MCF 10A (cell line): ENCODE data around the gene C4orf54. TPM values are rescaled to one million over a fixed set of nuclear protein-coding genes. Genes with fewer than 3 reads are reported as not detected.

Source experiments
- BruUV-seq: library from RNA; stranded (reverse); fragments of 400-500 nt; replicated peaks from 2 replicates; lab custom pipeline; 2021; lab: Mats Ljungman, UMichigan
- CTCF ChIA-PET: fragments of 300-600 bp; sonication (Branson Sonifier 250); formaldehyde crosslinking; extraction: SDS; loops from one replicate; lab custom pipeline; 2021; ENCODE audit warnings: antibody characterized with exemption, inconsistent platforms; lab: Yijun Ruan, JAX
- POLR2A ChIA-PET: fragments of 300-600, 350-650 bp; sonication (Branson Sonifier 250); formaldehyde crosslinking; extraction: SDS; loops from one replicate; lab custom pipeline; 2020; ENCODE audit warnings: antibody characterized with exemption, inconsistent platforms; lab: Yijun Ruan, JAX
- DNase-seq: peaks from one replicate; pipeline ENCODE4 v3.0.0-alpha.2; 2018; ENCODE audit not compliant: unreplicated experiment
- H3K27ac Mint-ChIP-seq: one replicate; pipeline ENCODE4 v1.8.0; 2022; ENCODE audit warnings: mild to moderate bottlenecking, low read depth, mixed read lengths; ENCODE audit not compliant: unreplicated experiment
- H3K27me3 Mint-ChIP-seq: one replicate; pipeline ENCODE4 v1.8.0; 2022; ENCODE audit warnings: mixed read lengths; ENCODE audit not compliant: insufficient read depth, unreplicated experiment
- H3K36me3 Mint-ChIP-seq: one replicate; pipeline ENCODE4 v1.8.0; 2022; ENCODE audit warnings: mild to moderate bottlenecking, moderate library complexity, mixed read lengths; ENCODE audit not compliant: insufficient read depth, unreplicated experiment
- H3K4me1 Mint-ChIP-seq: one replicate; pipeline ENCODE4 v1.8.0; 2022; ENCODE audit warnings: mixed read lengths; ENCODE audit not compliant: insufficient read depth, unreplicated experiment
- H3K4me3 Mint-ChIP-seq: one replicate; pipeline ENCODE4 v1.8.0; 2022; ENCODE audit warnings: mild to moderate bottlenecking, moderate library complexity, mixed read lengths; ENCODE audit not compliant: unreplicated experiment
- H3K9me3 Mint-ChIP-seq: one replicate; pipeline ENCODE4 v1.8.0; 2022; ENCODE audit warnings: mixed read lengths; ENCODE audit not compliant: unreplicated experiment
- intact Hi-C: fragments of 100-400 bp; cut with micrococcal nuclease; formaldehyde crosslinking; loops from 2 replicates; pipeline ENCODE4 v1.14.1; 2022
- total RNA-seq: library from RNA; stranded (reverse); gene quantifications from 2 replicates; pipeline ENCODE4 v1.2.3, GENCODE V29; 2022
- TF ChIP-seq, protein P1 (sequence below): fragments of 200-600 bp; IDR thresholded peaks from one replicate; pipeline ENCODE4 v1.8.0; 2022; ENCODE audit warnings: antibody characterized with exemption, mild to moderate bottlenecking; ENCODE audit not compliant: unreplicated experiment

The C4orf54 gene
- total RNA-seq, 1 experiment from 2014 or later = not detected

- peaks cover 14% of the 10 kb centered on the region for H3K4me1 Mint-ChIP-seq
- no peak overlapping the region for H3K4me3 Mint-ChIP-seq
- TF ChIP-seq, protein P1, sequence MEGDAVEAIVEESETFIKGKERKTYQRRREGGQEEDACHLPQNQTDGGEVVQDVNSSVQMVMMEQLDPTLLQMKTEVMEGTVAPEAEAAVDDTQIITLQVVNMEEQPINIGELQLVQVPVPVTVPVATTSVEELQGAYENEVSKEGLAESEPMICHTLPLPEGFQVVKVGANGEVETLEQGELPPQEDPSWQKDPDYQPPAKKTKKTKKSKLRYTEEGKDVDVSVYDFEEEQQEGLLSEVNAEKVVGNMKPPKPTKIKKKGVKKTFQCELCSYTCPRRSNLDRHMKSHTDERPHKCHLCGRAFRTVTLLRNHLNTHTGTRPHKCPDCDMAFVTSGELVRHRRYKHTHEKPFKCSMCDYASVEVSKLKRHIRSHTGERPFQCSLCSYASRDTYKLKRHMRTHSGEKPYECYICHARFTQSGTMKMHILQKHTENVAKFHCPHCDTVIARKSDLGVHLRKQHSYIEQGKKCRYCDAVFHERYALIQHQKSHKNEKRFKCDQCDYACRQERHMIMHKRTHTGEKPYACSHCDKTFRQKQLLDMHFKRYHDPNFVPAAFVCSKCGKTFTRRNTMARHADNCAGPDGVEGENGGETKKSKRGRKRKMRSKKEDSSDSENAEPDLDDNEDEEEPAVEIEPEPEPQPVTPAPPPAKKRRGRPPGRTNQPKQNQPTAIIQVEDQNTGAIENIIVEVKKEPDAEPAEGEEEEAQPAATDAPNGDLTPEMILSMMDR = no peak
- CTCF ChIA-PET = no interaction called here
- H3K36me3 Mint-ChIP-seq = no peaks in the 10 kb centered on the region
- H3K27ac Mint-ChIP-seq = no peak overlapping the region
- H3K9me3 Mint-ChIP-seq = no peaks in the 10 kb centered on the region
- POLR2A ChIA-PET = no interaction called here
- H3K27me3 Mint-ChIP-seq = no peaks in the 10 kb centered on the region
- no peak for DNase-seq
- intact Hi-C loops = no loop called here
- no TSS peak for BruUV-seq
Measured at GRCh38 chr4:99651016-99651769, 6.4 kb downstream of the C4orf54 start.

GRCh38 chr4:99649778-99650177, 7.8 kb downstream of the C4orf54 start:
- Mint-ChIP-seq H3K4me1 (peaks cover 12% of the 10 kb centered on the region), H3K9me3 (no peaks in the 10 kb centered on the region), H3K36me3 (no peaks in the 10 kb centered on the region), H3K4me3 (no peak overlapping the region), H3K27me3 (no peaks in the 10 kb centered on the region), H3K27ac (no peak overlapping the region)
- TF ChIP-seq, protein P1 = no peak
- DNase-seq = no peak
- ChIA-PET CTCF (interaction anchor here (0.8 kb wide), 1 partner anchor 158 kb away, joined by 3 read pairs; no protein-coding TSS in a partner anchor), POLR2A (no interaction called here)
- no TSS peak for BruUV-seq
- intact Hi-C loops = no loop called here

DNA sequence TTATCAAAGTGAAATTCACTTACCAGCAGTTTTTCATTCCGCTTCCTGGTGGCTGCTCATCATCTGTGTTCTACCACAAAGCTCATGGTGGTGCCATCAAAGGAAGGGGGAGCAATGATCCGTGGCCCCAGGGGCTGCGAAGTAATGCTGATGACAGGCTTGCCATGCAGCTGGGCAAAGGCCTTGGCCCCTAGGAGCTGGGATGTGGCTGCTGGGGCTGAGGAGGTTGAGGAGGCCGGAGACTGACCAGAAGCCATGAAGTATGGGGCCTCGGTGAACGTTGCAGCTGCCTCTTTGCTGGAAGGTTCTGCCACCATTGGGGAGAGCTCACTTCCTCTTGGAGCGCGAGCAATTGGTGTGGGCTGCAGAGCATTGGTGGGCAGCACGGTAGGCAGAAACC, 8.4 kb downstream of the C4orf54 start:
- intact Hi-C loops = no loop called here
- no peak for DNase-seq
- ChIA-PET POLR2A (no interaction called here), CTCF (interaction anchor here (0.6 to 0.8 kb wide), 2 partner anchors 25 to 159 kb away, joined by 3 read pairs; no protein-coding TSS in a partner anchor)
- H3K27ac Mint-ChIP-seq = no peak overlapping the region
- TF ChIP-seq, protein P1 = no peak
- no peaks in the 10 kb centered on the region for H3K36me3 Mint-ChIP-seq
- H3K4me1 Mint-ChIP-seq = peaks cover 15% of the 10 kb centered on the region
- H3K27me3 Mint-ChIP-seq = no peaks in the 10 kb centered on the region
- H3K4me3 Mint-ChIP-seq = no peak overlapping the region
- H3K9me3 Mint-ChIP-seq = no peaks in the 10 kb centered on the region
- BruUV-seq = no TSS peak

DNA sequence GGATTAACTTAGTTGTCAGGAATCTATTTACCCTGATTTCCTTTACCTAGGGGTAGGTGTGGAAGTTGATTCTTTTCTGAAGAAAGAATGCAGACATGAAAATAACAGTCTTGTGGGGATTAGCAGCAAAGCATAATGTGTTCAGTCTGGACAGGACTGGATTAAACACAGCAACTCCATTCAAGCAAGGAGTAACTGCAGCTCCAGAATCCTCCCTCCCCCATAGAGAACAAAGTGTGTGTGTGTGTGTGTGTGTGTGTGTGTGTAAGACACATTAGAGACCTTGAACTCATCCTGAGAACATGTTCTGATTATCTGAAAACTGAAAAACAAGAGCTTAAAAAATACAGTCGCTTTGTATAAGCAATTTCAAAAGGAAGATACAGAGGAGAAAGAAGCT, 9.3 kb downstream of the C4orf54 start:
- H3K9me3 Mint-ChIP-seq = no peaks in the 10 kb centered on the region
- TF ChIP-seq, protein P1 = no peak
- intact Hi-C loops = no loop called here
- CTCF ChIA-PET = interaction anchor here (0.6 to 1.3 kb wide), 3 partner anchors 9 to 95 kb away, joined by 4 to 7 read pairs (median 5); no protein-coding TSS in a partner anchor
- BruUV-seq = no TSS peak
- H3K36me3 Mint-ChIP-seq = no peaks in the 10 kb centered on the region
- POLR2A ChIA-PET = interaction anchor here (1.3 kb wide), 1 partner anchor 14 kb away, joined by 3 read pairs; no protein-coding TSS in a partner anchor
- H3K27me3 Mint-ChIP-seq = no peaks in the 10 kb centered on the region
- no peak overlapping the region for H3K4me3 Mint-ChIP-seq
- H3K4me1 Mint-ChIP-seq = peaks cover 22% of the 10 kb centered on the region
- no peak for DNase-seq
- H3K27ac Mint-ChIP-seq = no peak overlapping the region
